Psoas muscle (tissue), 7 donors: ENCODE results near the gene C1orf167. TPM values are rescaled to one million over a fixed set of nuclear protein-coding genes. Genes with fewer than 3 reads are reported as not detected.

Source experiments
- polyA plus RNA-seq, 3 donors: library from polyadenylated mRNA; stranded (reverse); fragments of 200-250 nt; gene quantifications; one replicate each; pipeline ENCODE4 v1.2.3, GENCODE V29; 2013
- total RNA-seq, 4 donors: library from RNA; stranded (reverse); fragmentation: NEBNext Ultra II Directional in 2 of 4; extraction: Animal tissue kit (Norgen Biotek cat#: 25700) in 2 of 4; gene quantifications; one replicate each; pipeline versions ENCODE4 v1.2.1 to v1.2.4, GENCODE V29; 2021 to 2023
- donor health status: healthy with polysubstance abuse.
- donor health status: DM: no; HTN: no; CAD: no; lungs with moderate emphysema.
- donor health status: Bipolar disorder and iron deficiency.
- donor health status: healthy.
- donor health status: DM: no; HTN: no; CAD: no.
- donor health status: DM: no; HTN: no; CAD: no.
- donor health status: DM: yes; HTN: yes; CAD: no.

The C1orf167 gene
- total and polyA plus RNA-seq, 7 donors: 1.8 to 5.3 (median 2.5) TPM

Other genes with a start within 250 kb of the C1orf167 start
- 1 to 10 TPM; 1.2 to 3.5 (median 2.3) TPM for gene FBXO2, start 107.8 kb upstream of the C1orf167 start, total RNA-seq
- gene FBXO2, start 107.8 kb upstream of the C1orf167 start, polyA plus RNA-seq: 10 to 100 TPM in 1 of 3 donors, 1 to 10 TPM in 1, under 1 TPM in 1; 0.35 to 20.9 (median 1.1) TPM
- gene FBXO44, start 107.3 kb upstream of the C1orf167 start, total RNA-seq: 1 to 10 TPM; 2.9 to 8.4 (median 4.6) TPM
- gene FBXO44, start 107.3 kb upstream of the C1orf167 start, polyA plus RNA-seq: 1 to 10 TPM; 3.6 to 5.0 (median 3.8) TPM
- gene FBXO6, start 98.0 kb upstream of the C1orf167 start, total RNA-seq: 10 to 100 TPM; 10.2 to 17.3 (median 13.1) TPM
- gene FBXO6, start 98.0 kb upstream of the C1orf167 start, polyA plus RNA-seq: 10 to 100 TPM; 10.2 to 27.1 (median 21.4) TPM
- 10 to 100 TPM; 25.9 to 39.0 (median 28.8) TPM for gene MAD2L2, start 81.0 kb upstream of the C1orf167 start, total RNA-seq
- gene MAD2L2, start 81.0 kb upstream of the C1orf167 start, polyA plus RNA-seq: 10 to 100 TPM; 39.1 to 61.8 (median 40.5) TPM
- gene DRAXIN, start 70.5 kb upstream of the C1orf167 start, total RNA-seq: under 1 TPM in 1 of 4 donors, not detected in 3; 0.04 TPM
- under 1 TPM in 2 of 3 donors, not detected in 1; 0.01 to 0.65 TPM for gene DRAXIN, start 70.5 kb upstream of the C1orf167 start, polyA plus RNA-seq
- gene AGTRAP, start 26.1 kb upstream of the C1orf167 start, total RNA-seq: 10 to 100 TPM; 28.5 to 46.0 (median 42.2) TPM
- 100 to 1,000 TPM in 2 of 3 donors, 10 to 100 TPM in 1; 36.9 to 179 (median 138) TPM for gene AGTRAP, start 26.1 kb upstream of the C1orf167 start, polyA plus RNA-seq
- gene MTHFR, start 43.8 kb downstream of the C1orf167 start, total RNA-seq: 10 to 100 TPM; 12.7 to 26.2 (median 17.6) TPM
- 10 to 100 TPM in 1 of 3 donors, 1 to 10 TPM in 2; 5.8 to 21.7 (median 8.6) TPM for gene MTHFR, start 43.8 kb downstream of the C1orf167 start, polyA plus RNA-seq
- gene CLCN6, start 44.0 kb downstream of the C1orf167 start, total RNA-seq: 10 to 100 TPM in 1 of 4 donors, 1 to 10 TPM in 3; 5.5 to 17.5 (median 8.1) TPM
- 10 to 100 TPM in 1 of 3 donors, 1 to 10 TPM in 2; 6.0 to 12.0 (median 8.3) TPM for gene CLCN6, start 44.0 kb downstream of the C1orf167 start, polyA plus RNA-seq
- gene NPPA, start 85.6 kb downstream of the C1orf167 start, total RNA-seq: 1 to 10 TPM in 2 of 4 donors, under 1 TPM in 2; 0.28 to 2.1 (median 0.92) TPM
- 1 to 10 TPM in 1 of 3 donors, under 1 TPM in 2; 0.08 to 3.6 (median 0.13) TPM for gene NPPA, start 85.6 kb downstream of the C1orf167 start, polyA plus RNA-seq
- gene NPPB, start 96.8 kb downstream of the C1orf167 start, total RNA-seq: under 1 TPM in 1 of 4 donors, not detected in 3; 0.39 TPM
- gene NPPB, start 96.8 kb downstream of the C1orf167 start, polyA plus RNA-seq: 1 to 10 TPM in 1 of 3 donors, under 1 TPM in 1, not detected in 1; 0.37 to 1.6 TPM
- 10 to 100 TPM; 29.7 to 35.8 (median 33.4) TPM for gene KIAA2013, start 164.2 kb downstream of the C1orf167 start, total RNA-seq
- 10 to 100 TPM; 24.4 to 79.7 (median 34.7) TPM for gene KIAA2013, start 164.2 kb downstream of the C1orf167 start, polyA plus RNA-seq
- gene PLOD1, start 172.5 kb downstream of the C1orf167 start, total RNA-seq: 10 to 100 TPM; 25.1 to 52.3 (median 35.7) TPM
- gene PLOD1, start 172.5 kb downstream of the C1orf167 start, polyA plus RNA-seq: 10 to 100 TPM; 33.5 to 48.6 (median 39.1) TPM
- 100 to 1,000 TPM; 245 to 542 (median 320) TPM for gene MFN2, start 218.3 kb downstream of the C1orf167 start, total RNA-seq
- 100 to 1,000 TPM; 163 to 225 (median 177) TPM for gene MFN2, start 218.3 kb downstream of the C1orf167 start, polyA plus RNA-seq